ENCODE results near the gene SEMA3A. TPM values are rescaled to one million over a fixed set of nuclear protein-coding genes. Genes with fewer than 3 reads are reported as not detected.
"Not testable (repeated sequence)": the region's sequence is repeated elsewhere in the genome, so short reads cannot be mapped to it uniquely, and the experiment has no call there.

The SEMA3A gene
- total RNA-seq, 2 experiments from 2014 or later = 1.2 to 1.7 TPM

DNA sequence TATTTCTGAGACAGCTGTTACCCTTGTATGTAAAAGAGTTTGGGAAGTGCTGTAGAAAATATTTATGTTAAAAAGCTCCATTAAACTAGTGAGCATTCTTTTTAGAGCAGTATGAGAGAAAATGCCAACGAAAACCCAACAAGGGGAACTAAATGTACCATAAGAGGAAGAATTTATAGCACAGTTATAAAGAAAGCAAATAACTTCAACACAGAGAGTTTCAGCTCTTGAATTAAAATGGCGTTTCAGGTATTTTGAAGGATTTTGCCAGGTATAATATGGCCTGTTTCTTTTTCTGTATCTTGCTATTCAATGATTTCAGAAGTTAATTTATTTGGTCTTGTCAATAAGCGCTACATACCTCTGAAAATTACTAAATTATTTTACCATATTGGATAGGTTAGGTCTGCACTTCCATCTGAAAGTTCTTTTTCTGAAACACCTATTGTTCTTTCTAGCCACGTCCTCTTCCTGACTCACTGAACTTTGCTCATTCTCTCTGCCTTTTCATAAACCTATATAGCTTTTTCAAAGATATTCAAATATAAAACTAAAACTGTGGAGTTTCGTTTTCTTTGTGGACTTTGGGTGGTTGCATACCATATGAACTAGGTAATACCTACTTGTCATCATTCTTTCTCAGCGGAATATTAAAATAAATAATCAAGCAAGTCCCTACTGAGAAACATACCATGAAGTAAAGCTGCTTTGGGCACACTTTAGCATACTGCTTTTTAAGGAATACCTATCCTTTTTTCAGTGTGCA is 136.1 kb downstream of the SEMA3A start:
- no peak overlapping the region for H3K27ac Mint-ChIP-seq
- POLR2A ChIA-PET = no interaction called here

DNA sequence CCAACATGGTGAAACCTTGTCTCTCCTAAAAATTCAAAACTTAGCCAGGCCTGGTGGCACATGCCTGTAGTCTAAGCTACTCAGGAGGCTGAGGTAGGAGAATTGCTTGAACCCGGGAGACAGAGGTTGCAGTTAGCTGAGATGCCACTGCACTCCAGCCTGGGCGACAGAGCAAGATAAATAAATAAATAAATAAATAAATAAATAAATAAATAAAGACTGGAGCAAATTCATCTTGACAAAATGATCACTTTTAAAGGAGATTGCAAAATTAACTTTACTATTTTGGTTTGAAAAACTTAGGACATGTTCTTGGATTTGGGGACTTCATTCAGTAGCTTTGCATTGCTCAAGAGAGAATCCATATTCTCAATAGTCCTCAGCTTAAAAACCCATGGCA is 137.0 kb downstream of the SEMA3A start:
- TF ChIP-seq, protein P1, sequence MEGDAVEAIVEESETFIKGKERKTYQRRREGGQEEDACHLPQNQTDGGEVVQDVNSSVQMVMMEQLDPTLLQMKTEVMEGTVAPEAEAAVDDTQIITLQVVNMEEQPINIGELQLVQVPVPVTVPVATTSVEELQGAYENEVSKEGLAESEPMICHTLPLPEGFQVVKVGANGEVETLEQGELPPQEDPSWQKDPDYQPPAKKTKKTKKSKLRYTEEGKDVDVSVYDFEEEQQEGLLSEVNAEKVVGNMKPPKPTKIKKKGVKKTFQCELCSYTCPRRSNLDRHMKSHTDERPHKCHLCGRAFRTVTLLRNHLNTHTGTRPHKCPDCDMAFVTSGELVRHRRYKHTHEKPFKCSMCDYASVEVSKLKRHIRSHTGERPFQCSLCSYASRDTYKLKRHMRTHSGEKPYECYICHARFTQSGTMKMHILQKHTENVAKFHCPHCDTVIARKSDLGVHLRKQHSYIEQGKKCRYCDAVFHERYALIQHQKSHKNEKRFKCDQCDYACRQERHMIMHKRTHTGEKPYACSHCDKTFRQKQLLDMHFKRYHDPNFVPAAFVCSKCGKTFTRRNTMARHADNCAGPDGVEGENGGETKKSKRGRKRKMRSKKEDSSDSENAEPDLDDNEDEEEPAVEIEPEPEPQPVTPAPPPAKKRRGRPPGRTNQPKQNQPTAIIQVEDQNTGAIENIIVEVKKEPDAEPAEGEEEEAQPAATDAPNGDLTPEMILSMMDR (IDR thresholded peaks at IDR 0.05) = no peak
- no peaks in the 10 kb centered on the region for H3K36me3 Mint-ChIP-seq (ENCODE audit: low read depth)
- H3K4me3 Mint-ChIP-seq = no peak overlapping the region
- DNase-seq (no peak), ATAC-seq (no peak)
- ChIA-PET CTCF (no interaction called here), POLR2A (no interaction called here)
- peaks cover 2% of the 10 kb centered on the region for H3K4me1 Mint-ChIP-seq (ENCODE audit: low read depth)
- no peaks in the 10 kb centered on the region for H3K9me3 Mint-ChIP-seq
- intact Hi-C loops (cut with micrococcal nuclease) = no loop called here
- H3K27ac Mint-ChIP-seq = no peak overlapping the region
- H3K27me3 Mint-ChIP-seq = no peaks in the 10 kb centered on the region

More for the DNA sequence above, 136.1 kb downstream of the SEMA3A start:
- ATAC-seq = no peak
- TF ChIP-seq, protein P1 (IDR thresholded peaks at IDR 0.05) = no peak
- H3K4me1 Mint-ChIP-seq (ENCODE audit: low read depth) = peaks cover 2% of the 10 kb centered on the region
- DNase-seq = no peak
- no peaks in the 10 kb centered on the region for H3K36me3 Mint-ChIP-seq (ENCODE audit: low read depth)
- H3K27me3 Mint-ChIP-seq = no peaks in the 10 kb centered on the region
- CTCF ChIA-PET = no interaction called here
- H3K4me3 Mint-ChIP-seq = no peak overlapping the region
- intact Hi-C loops (cut with micrococcal nuclease) = no loop called here
- no peaks in the 10 kb centered on the region for H3K9me3 Mint-ChIP-seq

DNA sequence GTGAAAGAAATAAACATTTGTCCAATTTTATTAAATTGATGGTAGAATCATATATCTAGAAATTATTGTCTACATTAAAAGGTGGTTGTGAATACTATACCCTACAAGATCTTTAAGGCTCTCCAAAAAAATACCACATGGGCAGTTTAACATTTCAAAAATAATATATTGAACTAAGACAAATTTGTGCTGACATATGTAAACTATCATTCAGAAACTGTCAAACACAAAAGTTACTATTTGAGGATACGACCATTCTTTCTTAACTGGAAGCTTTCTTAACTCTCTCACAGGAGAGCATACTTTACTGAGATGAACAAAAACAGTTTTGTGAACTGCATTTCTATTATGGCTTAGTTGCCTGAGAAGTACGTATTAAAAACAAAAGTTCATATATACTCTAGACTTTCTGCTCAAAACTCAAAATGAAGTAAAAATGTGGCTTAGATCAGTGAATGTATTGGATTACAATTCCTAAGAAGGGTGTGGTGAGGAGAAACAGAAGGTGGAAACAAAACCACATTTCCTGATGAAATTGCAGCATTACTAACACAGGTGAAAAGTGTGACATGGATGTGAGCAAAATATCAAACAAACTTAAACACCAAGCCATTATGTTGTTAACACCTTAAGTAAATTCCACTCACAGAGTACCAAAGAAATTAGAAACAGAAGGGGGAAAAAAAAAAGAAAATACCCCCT is 138.5 kb downstream of the SEMA3A start:
- ChIA-PET CTCF (no interaction called here), POLR2A (no interaction called here)
- no peak overlapping the region for H3K4me3 Mint-ChIP-seq
- H3K9me3 Mint-ChIP-seq = no peaks in the 10 kb centered on the region
- intact Hi-C loops (cut with micrococcal nuclease) = no loop called here
- ATAC-seq (no peak), DNase-seq (no peak)
- H3K27ac Mint-ChIP-seq = no peak overlapping the region
- H3K36me3 Mint-ChIP-seq (ENCODE audit: low read depth) = no peaks in the 10 kb centered on the region
- TF ChIP-seq, protein P1 (IDR thresholded peaks at IDR 0.05) = no peak
- no peaks in the 10 kb centered on the region for H3K27me3 Mint-ChIP-seq
- peaks cover 2% of the 10 kb centered on the region for H3K4me1 Mint-ChIP-seq (ENCODE audit: low read depth)

DNA sequence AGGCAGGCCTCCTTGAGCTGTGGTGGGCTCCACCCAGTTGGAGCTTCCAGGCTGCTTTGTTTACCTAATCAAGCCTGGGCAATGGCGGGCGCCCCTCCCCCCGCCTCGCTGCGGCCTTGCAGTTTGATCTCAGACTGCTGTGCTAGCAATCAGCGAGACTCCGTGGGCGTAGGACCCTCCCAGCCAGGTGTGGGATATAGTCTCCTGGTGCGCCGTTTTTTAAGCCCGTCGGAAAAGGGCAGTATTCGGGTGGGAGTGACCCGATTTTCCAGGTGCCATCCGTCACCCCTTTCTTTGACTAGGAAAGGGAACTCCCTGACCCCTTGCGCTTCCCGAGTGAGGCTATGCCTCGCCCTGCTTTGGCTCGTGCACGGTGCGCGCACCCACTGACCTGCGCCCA is 139.4 kb downstream of the SEMA3A start:
- CTCF ChIA-PET; H3K36me3 Mint-ChIP-seq (ENCODE audit: low read depth); H3K27ac Mint-ChIP-seq; DNase-seq; H3K9me3 Mint-ChIP-seq; H3K4me3 Mint-ChIP-seq; POLR2A ChIA-PET; ATAC-seq; H3K4me1 Mint-ChIP-seq (ENCODE audit: low read depth); intact Hi-C loops (cut with micrococcal nuclease); H3K27me3 Mint-ChIP-seq: not testable (repeated sequence)

DNA sequence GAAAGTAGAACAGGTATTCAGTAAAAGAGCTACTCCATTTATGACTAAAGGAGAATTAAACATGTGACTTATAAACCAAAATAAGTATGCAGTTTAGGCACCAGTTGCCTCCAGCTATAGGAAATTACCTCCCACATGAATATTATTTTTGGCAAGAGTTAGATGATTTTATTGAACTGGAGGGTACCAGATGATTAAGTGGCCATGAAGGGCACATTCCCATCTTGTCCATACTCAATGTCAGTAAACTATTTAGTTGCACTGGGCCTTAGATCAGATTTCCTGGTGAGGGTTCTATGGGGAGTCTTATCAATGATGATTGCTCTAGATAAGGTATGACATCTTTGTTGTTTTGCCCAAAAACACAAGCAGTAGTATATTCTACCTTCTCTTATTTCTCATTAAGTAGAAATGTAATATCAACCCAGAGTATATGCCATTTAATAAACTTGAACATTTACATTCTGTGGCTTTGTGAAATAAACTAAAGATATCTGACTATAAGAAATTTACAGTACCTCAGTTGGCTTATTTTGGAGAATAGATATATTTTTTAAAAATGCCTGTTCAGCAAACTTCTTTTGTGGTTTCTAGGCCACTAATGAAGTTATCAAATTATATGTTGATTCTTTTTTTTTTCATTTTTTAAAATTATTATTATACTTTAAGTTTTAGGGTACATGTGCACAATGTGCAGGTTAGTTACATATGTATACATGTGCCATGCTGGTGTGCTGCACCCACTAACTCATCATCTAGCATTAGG is 145.3 kb downstream of the SEMA3A start:
- ATAC-seq = no peak
- POLR2A ChIA-PET = no interaction called here
- DNase-seq = no peak
- no peaks in the 10 kb centered on the region for H3K36me3 Mint-ChIP-seq (ENCODE audit: low read depth)
- CTCF ChIA-PET = no interaction called here
- intact Hi-C loops (cut with micrococcal nuclease) = no loop called here
- TF ChIP-seq, protein P1 (IDR thresholded peaks at IDR 0.05) = no peak
- H3K9me3 Mint-ChIP-seq = no peaks in the 10 kb centered on the region
- H3K4me1 Mint-ChIP-seq (ENCODE audit: low read depth) = no peaks in the 10 kb centered on the region
- H3K27me3 Mint-ChIP-seq = no peaks in the 10 kb centered on the region
- no peak overlapping the region for H3K27ac Mint-ChIP-seq
- H3K4me3 Mint-ChIP-seq = no peak overlapping the region
